Hepatocyte (in vitro differentiated cells): Measurements from ENCODE around the gene NPL. TPM values are rescaled to one million over a fixed set of nuclear protein-coding genes. Genes with fewer than 3 reads are reported as not detected.

Experiments used
- DNase-seq: peaks from one replicate; pipeline ENCODE4 v3.0.0-alpha.2; 2016; ENCODE audit warnings: low spot score
- H2AFZ ChIP-seq: fragments of 200-600 bp; sonication (generic); 2 replicates; pipeline ENCODE4 v1.6.0; 2016; ENCODE audit warnings: antibody characterized with exemption, mild to moderate bottlenecking
- H3K27ac ChIP-seq: fragments of 200-600 bp; sonication (generic); 2 replicates; pipeline ENCODE4 v1.5.1; 2016; ENCODE audit warnings: mild to moderate bottlenecking
- H3K27me3 ChIP-seq: fragments of 200-600 bp; sonication (generic); 2 replicates; pipeline ENCODE4 v1.6.1; 2016
- H3K36me3 ChIP-seq: fragments of 200-600 bp; sonication (generic); replicated peaks from 2 replicates; pipeline ENCODE4 v1.5.1; 2016; ENCODE audit warnings: low read depth; ENCODE audit not compliant: insufficient read depth
- H3K4me1 ChIP-seq: fragments of 200-600 bp; sonication (generic); 2 replicates; pipeline ENCODE4 v1.5.1; 2016; ENCODE audit warnings: mild to moderate bottlenecking, moderate library complexity; ENCODE audit not compliant: insufficient read depth
- H3K4me2 ChIP-seq: fragments of 200-600 bp; sonication (generic); 2 replicates; pipeline ENCODE4 v1.6.0; 2016
- H3K4me3 ChIP-seq: fragments of 200-600 bp; sonication (generic); 2 replicates; pipeline ENCODE4 v1.5.1; 2016; ENCODE audit warnings: mild to moderate bottlenecking
- H3K79me2 ChIP-seq: fragments of 200-600 bp; sonication (generic); 2 replicates; pipeline ENCODE4 v1.6.0; 2017; ENCODE audit warnings: mild to moderate bottlenecking
- H3K9me2 ChIP-seq: fragments of 200-600 bp; sonication (generic); replicated peaks from 2 replicates; pipeline ENCODE4 v1.6.0; 2017; ENCODE audit warnings: mild to moderate bottlenecking; ENCODE audit not compliant: insufficient read depth
- H3K9me3 ChIP-seq: fragments of 200-600 bp; sonication (generic); 2 replicates; pipeline ENCODE4 v1.5.1; 2016; ENCODE audit warnings: low read depth, mild to moderate bottlenecking
- H4K20me1 ChIP-seq: fragments of 200-600 bp; sonication (generic); 2 replicates; pipeline ENCODE4 v1.6.0; 2016; ENCODE audit warnings: mild to moderate bottlenecking; ENCODE audit not compliant: insufficient read depth, poor library complexity, severe bottlenecking
- EZH2 ChIP-seq: fragments of 200-600 bp; sonication (generic); IDR thresholded peaks from 2 replicates; pipeline ENCODE4 v1.6.1; 2016; ENCODE audit warnings: antibody characterized with exemption, mild to moderate bottlenecking, borderline replicate concordance
- EZH2phosphoT487 ChIP-seq: fragments of 200-600 bp; sonication (generic); IDR thresholded peaks from one replicate; pipeline ENCODE4 v1.6.1; 2018; ENCODE audit warnings: antibody characterized with exemption, mild to moderate bottlenecking, low read depth, moderate library complexity; ENCODE audit not compliant: unreplicated experiment, severe bottlenecking
- WGBS: methylation state at CpG from one replicate; pipeline ENCODE4 v1.1.6; 2016; ENCODE audit warnings: low lambda C conversion rate; ENCODE audit errors: missing lambda C conversion rate; 5-methylcytosine and 5-hydroxymethylcytosine counted together
- polyA plus RNA-seq: library from polyadenylated mRNA; unstranded; fragments of >200 nt; fragmentation: Nextera tagmentation; extraction: Ambion mirVana; gene quantifications from 2 replicates; pipeline ENCODE4 v1.2.1, GENCODE V29; 2016
- total RNA-seq: library from RNA; depleted of rRNA; stranded (reverse); fragments of >200 nt; gene quantifications from 2 replicates; pipeline ENCODE4 v1.2.3, GENCODE V29; 2014
- TF ChIP-seq, protein P1 (sequence below): fragments of 200-600 bp; sonication (generic); IDR thresholded peaks from 2 replicates; pipeline ENCODE4 v1.5.1; 2016; ENCODE audit warnings: antibody characterized with exemption, mild to moderate bottlenecking; ENCODE audit not compliant: poor library complexity

Gene NPL
- total and polyA plus RNA-seq, 2 experiments from 2014 or later, result 7.1 to 10.2 TPM

DNA sequence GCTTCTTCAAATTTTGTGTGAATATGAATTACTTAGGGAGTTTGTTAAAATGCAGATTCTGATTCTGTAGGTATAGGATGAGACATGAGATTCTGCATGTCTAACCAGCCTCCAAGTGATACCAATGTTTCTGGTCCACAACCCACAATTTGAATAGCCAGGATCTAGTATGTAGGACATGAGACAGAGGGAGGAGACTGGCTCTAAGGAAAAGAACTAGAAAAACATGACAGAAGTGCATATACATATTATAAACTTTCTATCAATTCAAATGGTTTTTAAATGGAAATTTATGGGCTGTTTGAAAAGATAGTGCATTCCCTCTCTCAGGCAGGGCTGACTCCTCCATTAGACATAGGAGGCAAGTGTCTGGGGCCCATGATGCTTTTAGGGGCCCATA is 33.9 kb upstream of the NPL start:
- TF ChIP-seq EZH2 (no peak), EZH2phosphoT487 (no peak)
- TF ChIP-seq, protein P1, sequence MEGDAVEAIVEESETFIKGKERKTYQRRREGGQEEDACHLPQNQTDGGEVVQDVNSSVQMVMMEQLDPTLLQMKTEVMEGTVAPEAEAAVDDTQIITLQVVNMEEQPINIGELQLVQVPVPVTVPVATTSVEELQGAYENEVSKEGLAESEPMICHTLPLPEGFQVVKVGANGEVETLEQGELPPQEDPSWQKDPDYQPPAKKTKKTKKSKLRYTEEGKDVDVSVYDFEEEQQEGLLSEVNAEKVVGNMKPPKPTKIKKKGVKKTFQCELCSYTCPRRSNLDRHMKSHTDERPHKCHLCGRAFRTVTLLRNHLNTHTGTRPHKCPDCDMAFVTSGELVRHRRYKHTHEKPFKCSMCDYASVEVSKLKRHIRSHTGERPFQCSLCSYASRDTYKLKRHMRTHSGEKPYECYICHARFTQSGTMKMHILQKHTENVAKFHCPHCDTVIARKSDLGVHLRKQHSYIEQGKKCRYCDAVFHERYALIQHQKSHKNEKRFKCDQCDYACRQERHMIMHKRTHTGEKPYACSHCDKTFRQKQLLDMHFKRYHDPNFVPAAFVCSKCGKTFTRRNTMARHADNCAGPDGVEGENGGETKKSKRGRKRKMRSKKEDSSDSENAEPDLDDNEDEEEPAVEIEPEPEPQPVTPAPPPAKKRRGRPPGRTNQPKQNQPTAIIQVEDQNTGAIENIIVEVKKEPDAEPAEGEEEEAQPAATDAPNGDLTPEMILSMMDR, result no peak
- H3K4me3 ChIP-seq, result no peak overlapping the region
- H3K9me2 ChIP-seq, result no peaks in the 10 kb centered on the region
- H3K9me3 ChIP-seq, result no peaks in the 10 kb centered on the region
- no peak overlapping the region for H2AFZ ChIP-seq
- peaks cover 2% of the 10 kb centered on the region for H3K27me3 ChIP-seq
- no peak overlapping the region for H3K27ac ChIP-seq
- H3K79me2 ChIP-seq, result no peaks in the 10 kb centered on the region
- H3K4me2 ChIP-seq, result no peak overlapping the region
- H3K36me3 ChIP-seq, result no peaks in the 10 kb centered on the region
- no peak for DNase-seq
- H4K20me1 ChIP-seq, result no peaks in the 10 kb centered on the region
- peaks cover 7% of the 10 kb centered on the region for H3K4me1 ChIP-seq

DNA sequence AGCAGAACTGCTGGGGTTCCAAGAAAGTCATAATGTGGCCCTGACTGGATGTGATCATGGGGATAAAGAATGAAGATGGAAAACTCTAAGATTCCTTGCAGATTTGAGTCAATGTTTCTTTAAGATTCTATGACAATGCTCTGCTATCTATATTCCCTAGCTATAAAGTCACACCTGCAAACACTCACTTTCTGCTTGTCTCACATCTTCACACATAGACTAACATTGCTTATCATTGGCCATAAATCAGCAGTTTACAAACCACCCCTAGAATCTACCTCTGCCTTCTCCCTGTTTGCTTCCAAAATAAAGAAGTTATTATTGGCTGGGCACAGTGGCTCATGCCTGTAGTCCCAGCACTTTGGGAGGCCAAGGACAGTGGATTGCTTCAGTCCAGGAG is 33.1 kb upstream of the NPL start:
- Histone ChIP-seq H3K4me3 (no peak overlapping the region), H3K79me2 (no peaks in the 10 kb centered on the region), H3K4me2 (no peak overlapping the region), H2AFZ (no peak overlapping the region), H3K36me3 (no peaks in the 10 kb centered on the region), H3K27ac (no peak overlapping the region), H3K9me3 (no peaks in the 10 kb centered on the region), H3K9me2 (no peaks in the 10 kb centered on the region), H3K4me1 (peaks cover 7% of the 10 kb centered on the region), H3K27me3 (no peaks in the 10 kb centered on the region), H4K20me1 (no peaks in the 10 kb centered on the region)
- no peak for DNase-seq
- TF ChIP-seq EZH2 (no peak), EZH2phosphoT487 (peak; percentile 70)
- TF ChIP-seq, protein P1, result no peak

DNA sequence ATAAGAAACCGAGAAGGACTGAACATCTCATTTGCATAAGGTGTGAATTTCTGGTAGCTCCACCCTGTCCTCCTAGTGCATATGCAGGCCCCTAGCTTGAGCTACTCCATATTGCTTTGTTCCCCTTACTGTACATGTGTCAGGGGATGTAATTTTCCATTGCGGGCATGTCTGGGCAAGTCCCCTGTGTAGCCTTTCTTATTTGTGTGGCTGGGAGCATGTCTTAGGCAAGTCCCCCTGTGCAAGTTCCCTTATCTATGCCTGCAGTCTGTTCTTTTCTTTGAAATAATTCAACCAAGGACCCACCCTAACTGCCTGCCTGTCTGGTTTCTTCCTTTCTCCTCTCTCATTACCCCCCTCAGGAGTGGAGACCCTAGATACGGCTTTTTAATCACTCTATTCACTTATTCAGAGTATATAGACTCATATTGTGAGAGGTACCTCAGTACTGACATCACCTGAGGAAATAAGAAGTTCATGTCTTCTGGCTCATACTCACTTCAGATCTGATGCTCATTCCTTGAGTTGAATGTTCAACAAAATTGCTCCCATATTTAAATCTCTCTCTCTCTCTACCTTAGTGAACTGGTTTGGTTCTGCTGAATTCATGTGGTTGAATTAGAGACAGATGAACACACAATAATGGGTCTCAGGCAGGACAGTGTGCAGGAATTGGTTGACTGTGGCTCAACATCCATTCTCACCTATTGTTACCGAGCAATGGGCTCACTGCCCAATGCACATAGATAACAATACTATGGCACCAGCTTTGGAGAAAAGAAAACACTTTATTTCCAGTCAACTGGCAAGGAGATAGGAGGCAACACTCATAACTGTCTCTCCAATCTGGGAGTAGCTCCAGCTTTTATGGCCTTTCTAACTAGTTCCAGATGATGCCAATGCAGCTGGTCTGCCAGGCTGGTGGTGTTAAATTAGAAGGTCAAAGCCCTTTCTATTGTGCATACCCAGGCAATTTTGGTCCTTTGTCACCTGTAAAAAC is 27.9 kb upstream of the NPL start:
- no peak overlapping the region for H2AFZ ChIP-seq
- WGBS, result 85% methylated on average over 4 of the region's 4 CpGs
- no peak for DNase-seq

More for the DNA sequence above, 27.9 kb upstream of the NPL start:
- no peaks in the 10 kb centered on the region for H4K20me1 ChIP-seq
- no peak overlapping the region for H3K4me3 ChIP-seq
- H3K79me2 ChIP-seq, result no peaks in the 10 kb centered on the region
- H3K4me2 ChIP-seq, result no peak overlapping the region
- no peaks in the 10 kb centered on the region for H3K36me3 ChIP-seq
- no peaks in the 10 kb centered on the region for H3K27me3 ChIP-seq
- H3K9me2 ChIP-seq, result no peaks in the 10 kb centered on the region
- no peaks in the 10 kb centered on the region for H3K4me1 ChIP-seq
- H3K27ac ChIP-seq, result no peak overlapping the region
- no peaks in the 10 kb centered on the region for H3K9me3 ChIP-seq
- no peak for TF ChIP-seq EZH2phosphoT487
- TF ChIP-seq, protein P1, result no peak
- TF ChIP-seq EZH2, result no peak
